SK-N-MC (cell line): Measurements from ENCODE around the gene POLR1B.
"Not testable (repeated sequence)": the region's sequence is repeated elsewhere in the genome, so short reads cannot be mapped to it uniquely, and the experiment has no call there.

ENCODE experiments used
- EZH2 ChIP-seq: fragments of 200-600 bp; sonication (generic); IDR thresholded peaks from one replicate; pipeline ENCODE4 v1.6.1; 2017; ENCODE audit warnings: antibody characterized with exemption
- POLR2AphosphoS5 ChIP-seq: IDR thresholded peaks from 2 replicates; pipeline ENCODE4 v1.6.1; 2012; ENCODE audit warnings: mild to moderate bottlenecking, low read depth, low read length, borderline replicate concordance

DNA sequence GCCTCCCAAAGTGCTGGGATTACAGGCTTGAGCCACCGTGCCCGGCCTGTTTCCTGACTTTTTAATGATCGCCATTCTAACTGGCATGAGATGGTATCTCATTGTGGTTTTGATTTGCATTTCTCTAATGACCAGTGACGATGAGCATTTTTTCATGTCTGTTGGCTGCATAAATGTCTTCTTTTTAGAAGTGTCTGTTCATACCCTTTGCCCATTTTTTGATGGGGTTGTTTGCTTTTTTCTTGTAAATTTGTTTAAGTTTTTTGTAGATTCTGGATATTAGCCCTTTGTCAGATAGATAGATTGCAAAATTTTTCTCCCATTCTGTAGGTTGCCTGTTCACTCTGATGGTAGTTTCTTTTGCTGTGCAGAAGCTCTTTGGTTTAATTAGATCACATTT is 67.1 kb downstream of the POLR1B start:
- TF ChIP-seq EZH2, POLR2AphosphoS5: not testable (repeated sequence)
